Measurements from ENCODE around the gene MOSMO. TPM values are rescaled to one million over a fixed set of nuclear protein-coding genes. Genes with fewer than 3 reads are reported as not detected.
A peak's percentile ranks its signal among the peaks of the same experiment; 100 is the strongest.

Gene MOSMO
- total and polyA plus RNA-seq, 2 experiments from 2014 or later, result 2.7 to 11.7 TPM

GRCh38 chr16:22007159-22007508, 777 bp upstream of the MOSMO start:
- in situ Hi-C loops (cut with MboI), result no loop called here
- H3K27ac ChIP-seq, result peak overlapping the region; percentile 61; the same call in 1 of the 2 replicates

GRCh38 chr16:22008215-22009059, 526 bp downstream of the MOSMO start:
- Histone ChIP-seq H3F3A (ENCODE audit: insufficient read depth) (no peaks in the 10 kb centered on the region), H3K9me2 (ENCODE audit: insufficient read depth) (no peaks in the 10 kb centered on the region), H3K79me2 (ENCODE audit: insufficient read depth) (peaks cover 57% of the 10 kb centered on the region), H2AFZ (peak overlapping the region; percentile 92), H3K27ac (no peak overlapping the region), H3K9me3 (ENCODE audit: low read depth) (no peaks in the 10 kb centered on the region), H3K4me3 (peak overlapping the region; percentile 100), H3K4me1 (ENCODE audit: insufficient read depth) (peaks cover 10% of the 10 kb centered on the region), H3K27me3 (replicated peaks; ENCODE audit: insufficient read depth) (no peaks in the 10 kb centered on the region), H3K36me3 (ENCODE audit: low read depth) (no peaks in the 10 kb centered on the region), H4K20me1 (ENCODE audit: insufficient read depth) (0 out of 2 replicates have a peak, but pooled peaks cover 5% of the 10 kb centered on the region), H3K9ac (peak overlapping the region; percentile 90), H3K4me2 (ENCODE audit: unreplicated experiment) (peak overlapping the region; percentile 92)
- TF ChIP-seq EZH2phosphoT487 (IDR thresholded peaks at IDR 0.05; ENCODE audit: insufficient read depth, low read depth) (no peak), EZH2 (IDR thresholded peaks at IDR 0.05; ENCODE audit: insufficient read depth, poor library complexity, severe bottlenecking) (no peak)
- 2 to 3% methylated on average over 20 to 54 of the region's 65 CpGs for WGBS, 2 experiments (ENCODE audit: low coverage in 1 of 2, low lambda C conversion rate in 2 of 2, missing lambda C conversion rate in 2 of 2)
- in situ Hi-C loops (cut with MboI), result no loop called here
- peak; percentile 32 for DNase-seq

More at GRCh38 chr16:22007159-22007508, 777 bp upstream of the MOSMO start:
- H3K79me2 ChIP-seq (ENCODE audit: insufficient read depth), result peaks cover 44% of the 10 kb centered on the region
- H3K4me1 ChIP-seq (ENCODE audit: insufficient read depth), result peaks cover 10% of the 10 kb centered on the region
- H3K4me2 ChIP-seq (ENCODE audit: unreplicated experiment), result peak overlapping the region; percentile 98
- WGBS, 2 experiments (ENCODE audit: low coverage in 1 of 2, low lambda C conversion rate in 2 of 2, missing lambda C conversion rate in 2 of 2), result 9 to 10% methylated on average over 8 of the region's 8 CpGs
- no peaks in the 10 kb centered on the region for H3K9me3 ChIP-seq (ENCODE audit: low read depth)
- no peaks in the 10 kb centered on the region for H4K20me1 ChIP-seq (ENCODE audit: insufficient read depth)
- H3K36me3 ChIP-seq (ENCODE audit: low read depth), result no peaks in the 10 kb centered on the region
- peak overlapping the region; percentile 98 for H3K4me3 ChIP-seq
- TF ChIP-seq EZH2 (IDR thresholded peaks at IDR 0.05; ENCODE audit: insufficient read depth, poor library complexity, severe bottlenecking), result no peak
- TF ChIP-seq EZH2phosphoT487 (IDR thresholded peaks at IDR 0.05; ENCODE audit: insufficient read depth, low read depth), result no peak
- H2AFZ ChIP-seq, result peak overlapping the region; percentile 100
- DNase-seq, result no peak
- no peaks in the 10 kb centered on the region for H3K9me2 ChIP-seq (ENCODE audit: insufficient read depth)
- H3F3A ChIP-seq (ENCODE audit: insufficient read depth), result no peaks in the 10 kb centered on the region
- H3K27me3 ChIP-seq (replicated peaks; ENCODE audit: insufficient read depth), result no peaks in the 10 kb centered on the region
- peak overlapping the region; percentile 90 for H3K9ac ChIP-seq

- no peaks in the 10 kb centered on the region for H3K9me3 ChIP-seq (ENCODE audit: low read depth)
- H3K4me1 ChIP-seq (ENCODE audit: insufficient read depth), result peaks cover 10% of the 10 kb centered on the region
- no peaks in the 10 kb centered on the region for H3K27me3 ChIP-seq (replicated peaks; ENCODE audit: insufficient read depth)
- H3K4me2 ChIP-seq (ENCODE audit: unreplicated experiment), result no peak overlapping the region
- no peak overlapping the region for H3K9ac ChIP-seq
- H3F3A ChIP-seq (ENCODE audit: insufficient read depth), result no peaks in the 10 kb centered on the region
- 95 to 98% methylated on average over 5 of the region's 5 CpGs for WGBS, 2 experiments (ENCODE audit: low coverage in 1 of 2, low lambda C conversion rate in 2 of 2, missing lambda C conversion rate in 2 of 2)
- H3K9me2 ChIP-seq (ENCODE audit: insufficient read depth), result no peaks in the 10 kb centered on the region
- H2AFZ ChIP-seq, result no peak overlapping the region
- no peak for TF ChIP-seq EZH2phosphoT487 (IDR thresholded peaks at IDR 0.05; ENCODE audit: insufficient read depth, low read depth)
- no peak for TF ChIP-seq EZH2 (IDR thresholded peaks at IDR 0.05; ENCODE audit: insufficient read depth, poor library complexity, severe bottlenecking)
- in situ Hi-C loops (cut with MboI), result loop anchor here (10.0 kb wide), 1 partner anchor 54 kb away; no protein-coding TSS in a partner anchor
- no peaks in the 10 kb centered on the region for H3K36me3 ChIP-seq (ENCODE audit: low read depth)
- H3K4me3 ChIP-seq, result no peak overlapping the region
- peaks cover 82% of the 10 kb centered on the region for H3K79me2 ChIP-seq (ENCODE audit: insufficient read depth)
- H4K20me1 ChIP-seq (ENCODE audit: insufficient read depth), result peaks cover 5% of the 10 kb centered on the region; the same call in 1 of the 2 replicates
- H3K27ac ChIP-seq, result no peak overlapping the region
- DNase-seq, result no peak
Observed at GRCh38 chr16:22010902-22011301, 3.0 kb downstream of the MOSMO start.

- no peak overlapping the region for H3K4me2 ChIP-seq (ENCODE audit: unreplicated experiment)
- H3K9me3 ChIP-seq (ENCODE audit: low read depth), result no peaks in the 10 kb centered on the region
- H2AFZ ChIP-seq, result no peak overlapping the region
- no peak for TF ChIP-seq EZH2 (IDR thresholded peaks at IDR 0.05; ENCODE audit: insufficient read depth, poor library complexity, severe bottlenecking)
- no peak for TF ChIP-seq EZH2phosphoT487 (IDR thresholded peaks at IDR 0.05; ENCODE audit: insufficient read depth, low read depth)
- no peak overlapping the region for H3K9ac ChIP-seq
- no peak for DNase-seq
- H3F3A ChIP-seq (ENCODE audit: insufficient read depth), result no peaks in the 10 kb centered on the region
- no peaks in the 10 kb centered on the region for H3K9me2 ChIP-seq (ENCODE audit: insufficient read depth)
- peaks cover 10% of the 10 kb centered on the region for H3K4me1 ChIP-seq (ENCODE audit: insufficient read depth)
- no peaks in the 10 kb centered on the region for H3K36me3 ChIP-seq (ENCODE audit: low read depth)
- no peaks in the 10 kb centered on the region for H3K27me3 ChIP-seq (replicated peaks; ENCODE audit: insufficient read depth)
- 49 to 50% methylated on average over 2 of the region's 2 CpGs for WGBS, 2 experiments (ENCODE audit: low coverage in 1 of 2, low lambda C conversion rate in 2 of 2, missing lambda C conversion rate in 2 of 2)
- H3K27ac ChIP-seq, result no peak overlapping the region
- peaks cover 95% of the 10 kb centered on the region for H3K79me2 ChIP-seq (ENCODE audit: insufficient read depth)
- no peak overlapping the region for H3K4me3 ChIP-seq
- peaks cover 9% of the 10 kb centered on the region; the same call in 1 of the 2 replicates for H4K20me1 ChIP-seq (ENCODE audit: insufficient read depth)
- in situ Hi-C loops (cut with MboI), result loop anchor here (10.0 kb wide), 1 partner anchor 53 kb away; no protein-coding TSS in a partner anchor
Observed at GRCh38 chr16:22012241-22012640, 4.3 kb downstream of the MOSMO start.
